GM12878 (cell line): Measurements from ENCODE around the gene RAB24. TPM values are rescaled to one million over a fixed set of nuclear protein-coding genes. Genes with fewer than 3 reads are reported as not detected.

ENCODE experiments used
- ATAC-seq: fragments of 200-7000 bp; cut with Tn5 transposase; 3 replicates; pipeline ENCODE4 v1.9.1; 2020; ENCODE audit warnings: mild to moderate bottlenecking, moderate library complexity
- BruUV-seq: library from RNA; stranded (reverse); fragments of 400-500 nt; replicated peaks from 2 replicates; lab custom pipeline; 2021; lab: Mats Ljungman, UMichigan
- CTCF ChIA-PET: fragments of 300-600 bp; sonication (Branson Sonifier 250); formaldehyde crosslinking; extraction: SDS; loops from one replicate; lab custom pipeline; 2021; ENCODE audit warnings: inconsistent platforms; lab: Yijun Ruan, JAX
- POLR2A ChIA-PET: fragments of 350-600 bp; formaldehyde crosslinking; extraction: SDS; loops from one replicate; lab custom pipeline; 2021; ENCODE audit warnings: inconsistent platforms; lab: Charles Lee
- RAD21 ChIA-PET: fragments of 300-600 bp; sonication (Branson Sonifier 250); formaldehyde crosslinking; loops from one replicate; lab custom pipeline; 2023; ENCODE audit warnings: antibody characterized with exemption; ENCODE audit not compliant: unreplicated experiment; lab: Charles Lee
- SMC1A ChIA-PET: fragments of 300-600 bp; sonication (Branson Sonifier 250); formaldehyde crosslinking; loops from one replicate; lab custom pipeline; 2023; ENCODE audit not compliant: unreplicated experiment, uncharacterized antibody; lab: Charles Lee
- DNase-seq: peaks from one replicate; pipeline ENCODE4 v3.0.0-alpha.2; 2011; ENCODE audit warnings: low read depth, low spot score
- FAIRE-seq: peaks from 3 replicates; lab custom pipeline; 2011; peaks lifted over from hg19 to GRCh38; lab: Jason Lieb, UNC
- H2AFZ ChIP-seq: 2 replicates; pipeline ENCODE4 v1.6.0; 2011; ENCODE audit warnings: low read depth, low read length, control low read depth; ENCODE audit not compliant: control insufficient read depth
- H3K27ac ChIP-seq: 2 replicates; pipeline ENCODE4 v1.5.1; 2011; ENCODE audit warnings: control low read depth; ENCODE audit not compliant: control insufficient read depth, insufficient read depth
- H3K27me3 ChIP-seq, 2 experiments: replicated peaks in 1 of 2; 2 replicates each; pipeline versions ENCODE4 v1.6.0 to v1.6.1; 2011; ENCODE audit warnings: low read length in 1 of 2; ENCODE audit not compliant: control insufficient read depth in 2 of 2, insufficient read depth in 2 of 2
- H3K36me3 ChIP-seq, 2 experiments: 2 replicates each; pipeline ENCODE4 v1.5.1; 2011; ENCODE audit warnings: low read length in 1 of 2; ENCODE audit not compliant: control insufficient read depth in 2 of 2, insufficient read depth in 2 of 2
- H3K4me1 ChIP-seq: 2 replicates; pipeline ENCODE4 v1.6.1; 2011; ENCODE audit warnings: mild to moderate bottlenecking, low read length, moderate library complexity, mixed read lengths; ENCODE audit not compliant: control insufficient read depth, insufficient read depth
- H3K4me2 ChIP-seq: 2 replicates; pipeline ENCODE4 v1.6.0; 2011; ENCODE audit warnings: control low read depth; ENCODE audit not compliant: control insufficient read depth, insufficient read depth
- H3K4me3 ChIP-seq: fragments of 200-600 bp; sonication (generic); 2 replicates; pipeline ENCODE4 v1.5.1; 2016
- H3K79me2 ChIP-seq: 2 replicates; pipeline ENCODE4 v1.6.0; 2011; ENCODE audit warnings: low read length; ENCODE audit not compliant: control insufficient read depth, insufficient read depth
- H3K9ac ChIP-seq: 2 replicates; pipeline ENCODE4 v1.8.0; 2011; ENCODE audit warnings: low read length, control low read depth, mixed read lengths; ENCODE audit not compliant: control insufficient read depth, insufficient read depth
- H3K9me3 ChIP-seq: replicated peaks from 3 replicates; pipeline ENCODE4 v1.5.1; 2011; ENCODE audit warnings: mild to moderate bottlenecking, low read length; ENCODE audit not compliant: control insufficient read depth, insufficient read depth
- H4K20me1 ChIP-seq: 2 replicates; pipeline ENCODE4 v1.6.0; 2011; ENCODE audit not compliant: control insufficient read depth, insufficient read depth
- BACH1 ChIP-seq: fragments of 450-650 bp; IDR thresholded peaks from 2 replicates; pipeline ENCODE4 v1.6.1; 2017; ENCODE audit warnings: mild to moderate bottlenecking, borderline replicate concordance
- CHD4 ChIP-seq: fragments of 200-600 bp; sonication (generic); IDR thresholded peaks from 2 replicates; pipeline ENCODE4 v1.6.1; 2016; ENCODE audit warnings: mild to moderate bottlenecking
- DPF2 ChIP-seq: fragments of 450-650 bp; IDR thresholded peaks from 2 replicates; pipeline ENCODE4 v1.6.1; 2017; ENCODE audit warnings: mild to moderate bottlenecking
- EP300 ChIP-seq, 2 experiments: fragments of 150-350 bp in 1 of 2; IDR thresholded peaks; 2 replicates each; pipeline ENCODE4 v1.6.1; 2011 to 2012; ENCODE audit warnings: low read depth in 2 of 2, low read length in 2 of 2, borderline replicate concordance in 1 of 2, improper control_type of control experiment in 1 of 2, inconsistent platforms in 1 of 2; ENCODE audit not compliant: control insufficient read depth in 1 of 2
- HCFC1 ChIP-seq: fragments of 150-350 bp; IDR thresholded peaks from 2 replicates; pipeline ENCODE4 v1.6.1; 2014; ENCODE audit warnings: low read length
- POLR2A ChIP-seq: IDR thresholded peaks from 2 replicates; pipeline ENCODE4 v1.6.1; 2011; ENCODE audit warnings: low read depth, mild to moderate bottlenecking, low read length
- SIN3A ChIP-seq: IDR thresholded peaks from 2 replicates; pipeline ENCODE4 v1.6.1; 2012; ENCODE audit warnings: low read depth, low read length, improper control_type of control experiment
- SMAD5 ChIP-seq: IDR thresholded peaks from 2 replicates; pipeline ENCODE4 v1.6.1; 2016; ENCODE audit warnings: antibody characterized with exemption, low read depth
- TARDBP ChIP-seq: IDR thresholded peaks from 2 replicates; pipeline ENCODE4 v1.6.1; 2016; ENCODE audit warnings: borderline replicate concordance
- TCF12 ChIP-seq: IDR thresholded peaks from 2 replicates; pipeline ENCODE4 v1.6.1; 2011; ENCODE audit warnings: low read depth, mild to moderate bottlenecking, low read length
- YBX1 ChIP-seq: fragments of 450-650 bp; IDR thresholded peaks from 2 replicates; pipeline ENCODE4 v1.6.1; 2016; ENCODE audit warnings: antibody characterized with exemption
- WGBS: methylation state at CpG from one replicate; pipeline ENCODE4 v1.1.6; 2016; ENCODE audit warnings: low lambda C conversion rate; ENCODE audit not compliant: insufficient replicate concordance, insufficient coverage; ENCODE audit errors: missing lambda C conversion rate; 5-methylcytosine and 5-hydroxymethylcytosine counted together
- in situ Hi-C: fragments of 300-500 bp; cut with MboI; formaldehyde crosslinking; loops from 9 replicates; pipeline ENCODE4 v1.14.3; 2018; ENCODE audit warnings: mixed read lengths
- intact Hi-C: fragments of 100-400 bp; cut with micrococcal nuclease; formaldehyde crosslinking; loops from one replicate; pipeline ENCODE4 v1.14.2; 2022; ENCODE audit not compliant: unreplicated experiment
- polyA plus RNA-seq, 11 experiments: library from polyadenylated mRNA; depleted of rRNA in 4 of 11; unstranded in 6 of 11; stranded (reverse) in 5 of 11; fragments of >200 nt; fragmentation: Nextera tagmentation in 4 of 11; fragmentation: Illumina TruSeq in 1 of 11; extraction: Ambion mirVana in 4 of 11; extraction: Trizol in 1 of 11; gene quantifications; 1 replicate in 1 of 11; 2 replicates in 10 of 11; pipeline versions ENCODE4 v1.2.1 to v1.2.3, GENCODE V29; 2011 to 2016; ENCODE audit warnings: inconsistent platforms in 2 of 11, missing spikeins in 2 of 11, low read depth in 1 of 11
- total RNA-seq, 4 experiments: library from RNA; depleted of rRNA in 3 of 4; stranded (reverse); fragments of >200 nt in 3 of 4; fragmentation: Illumina TruSeq in 1 of 4; extraction: Trizol in 1 of 4; gene quantifications; 2 replicates each; pipeline versions ENCODE4 v1.2.1 to v1.2.3, GENCODE V29; 2013 to 2021
- TF ChIP-seq, protein P1 (sequence below): IDR thresholded peaks from 2 replicates; pipeline ENCODE4 v1.6.1; 2012; ENCODE audit warnings: low read depth, low read length, improper control_type of control experiment
- TF ChIP-seq, protein P2 (sequence below): IDR thresholded peaks from 2 replicates; pipeline ENCODE4 v1.6.1; 2012; ENCODE audit warnings: mild to moderate bottlenecking, low read depth, low read length
- TF ChIP-seq, protein P3 (sequence below), 3 experiments: IDR thresholded peaks in 2 of 3; conservative IDR thresholded peaks in 1 of 3; 2 replicates each; pipeline ENCODE4 v1.5.1; 2011; ENCODE audit warnings: low read depth in 3 of 3, low read length in 3 of 3, mild to moderate bottlenecking in 3 of 3, control low read depth in 2 of 3, moderate library complexity in 2 of 3, inconsistent platforms in 1 of 3, mixed read lengths in 1 of 3; ENCODE audit not compliant: control insufficient read depth in 2 of 3, insufficient read depth in 1 of 3; ENCODE audit errors: extremely low read depth in 1 of 3

The RAB24 gene
- total and polyA plus RNA-seq, 10 of the 15 experiments (the other 5 are each of a cell fraction or from before 2014, with no cell fraction given): 8.0 to 44.4 (median 24.4) TPM

DNA sequence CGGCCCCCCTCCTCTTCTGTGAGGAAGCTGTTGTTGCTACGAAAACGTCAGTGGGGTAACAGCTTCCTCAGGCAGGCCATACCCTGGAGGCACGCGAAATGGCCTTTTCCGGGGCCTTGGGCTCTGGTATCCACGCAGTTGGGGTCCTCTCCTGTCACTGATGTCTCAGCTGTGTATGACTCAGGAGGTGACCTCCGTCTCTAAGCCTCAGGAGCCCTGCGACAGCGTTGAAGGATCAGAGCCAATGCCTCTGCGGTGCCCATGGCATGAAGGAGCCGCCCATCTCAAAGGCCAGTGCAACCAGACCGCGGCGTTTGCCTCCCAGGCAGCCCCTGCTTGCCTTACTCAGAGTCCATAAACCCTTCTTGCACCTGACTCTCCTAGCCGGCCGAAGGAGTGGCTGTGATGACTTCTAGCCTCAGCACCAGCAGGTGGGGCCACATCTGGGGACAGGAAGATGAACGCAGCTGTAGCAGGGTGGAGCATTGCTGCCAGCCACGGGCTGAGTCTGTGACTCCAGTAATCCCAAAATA is 9.2 kb upstream of the RAB24 start:
- Histone ChIP-seq H2AFZ (peak overlapping the region; percentile 66; the same call in 1 of the 2 replicates), H3K9me3 (no peaks in the 10 kb centered on the region), H3K27ac (peak overlapping the region; percentile 92), H3K4me3 (peak overlapping the region; percentile 93), H3K9ac (peak overlapping the region; percentile 89), H4K20me1 (no peaks in the 10 kb centered on the region), H3K4me2 (peak overlapping the region; percentile 96), H3K27me3 (no peaks in the 10 kb centered on the region), H3K79me2 (peaks cover 4% of the 10 kb centered on the region), H3K36me3 (peaks cover 0 to 2% of the 10 kb centered on the region in 2 experiments; a peak in 3 of 4 replicates), H3K4me1 (peaks cover 17% of the 10 kb centered on the region)
- WGBS: under 1% methylated on average over 19 of the region's 19 CpGs
- SMC1A ChIA-PET: interaction anchor here (1.1 to 4.9 kb wide), 4 partner anchors 39 to 77 kb away, joined by 3 to 26 read pairs (median 4); no protein-coding TSS in a partner anchor
- DNase-seq (no peak), ATAC-seq (peak; percentile 52), FAIRE-seq (no peak)
- CTCF ChIA-PET: interaction anchor here (0.7 to 3.5 kb wide), 21 partner anchors 11 to 241 kb away, joined by 3 to 13 read pairs (median 5); no protein-coding TSS in a partner anchor
- in situ Hi-C loops (no loop called here), intact Hi-C loops (loop anchor here (5.0 kb wide), 2 partner anchors 50 to 190 kb away; no protein-coding TSS in a partner anchor)
- TF ChIP-seq BACH1 (0 out of 2 replicates have a peak, but pooled peaks have one; percentile 5), SMAD5 (peak; percentile 47), TARDBP (0 out of 2 replicates have a peak, but pooled peaks have one; percentile 32), YBX1 (no peak), EP300 (IDR thresholded peaks at IDR 0.05; ENCODE audit: borderline replicate concordance in 1 of 2, control insufficient read depth in 1 of 2, low read depth in 2 of 2, low read length in 2 of 2) (no peak), TCF12 (peak; percentile 78), HCFC1 (no peak), DPF2 (no peak), POLR2A (peak; percentile 70; the same call in 1 of the 2 replicates), CHD4 (no peak), SIN3A (peak; percentile 6; the same call in 1 of the 2 replicates)
- TF ChIP-seq, protein P1, sequence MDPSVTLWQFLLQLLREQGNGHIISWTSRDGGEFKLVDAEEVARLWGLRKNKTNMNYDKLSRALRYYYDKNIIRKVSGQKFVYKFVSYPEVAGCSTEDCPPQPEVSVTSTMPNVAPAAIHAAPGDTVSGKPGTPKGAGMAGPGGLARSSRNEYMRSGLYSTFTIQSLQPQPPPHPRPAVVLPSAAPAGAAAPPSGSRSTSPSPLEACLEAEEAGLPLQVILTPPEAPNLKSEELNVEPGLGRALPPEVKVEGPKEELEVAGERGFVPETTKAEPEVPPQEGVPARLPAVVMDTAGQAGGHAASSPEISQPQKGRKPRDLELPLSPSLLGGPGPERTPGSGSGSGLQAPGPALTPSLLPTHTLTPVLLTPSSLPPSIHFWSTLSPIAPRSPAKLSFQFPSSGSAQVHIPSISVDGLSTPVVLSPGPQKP: no peak
- TF ChIP-seq, protein P2, sequence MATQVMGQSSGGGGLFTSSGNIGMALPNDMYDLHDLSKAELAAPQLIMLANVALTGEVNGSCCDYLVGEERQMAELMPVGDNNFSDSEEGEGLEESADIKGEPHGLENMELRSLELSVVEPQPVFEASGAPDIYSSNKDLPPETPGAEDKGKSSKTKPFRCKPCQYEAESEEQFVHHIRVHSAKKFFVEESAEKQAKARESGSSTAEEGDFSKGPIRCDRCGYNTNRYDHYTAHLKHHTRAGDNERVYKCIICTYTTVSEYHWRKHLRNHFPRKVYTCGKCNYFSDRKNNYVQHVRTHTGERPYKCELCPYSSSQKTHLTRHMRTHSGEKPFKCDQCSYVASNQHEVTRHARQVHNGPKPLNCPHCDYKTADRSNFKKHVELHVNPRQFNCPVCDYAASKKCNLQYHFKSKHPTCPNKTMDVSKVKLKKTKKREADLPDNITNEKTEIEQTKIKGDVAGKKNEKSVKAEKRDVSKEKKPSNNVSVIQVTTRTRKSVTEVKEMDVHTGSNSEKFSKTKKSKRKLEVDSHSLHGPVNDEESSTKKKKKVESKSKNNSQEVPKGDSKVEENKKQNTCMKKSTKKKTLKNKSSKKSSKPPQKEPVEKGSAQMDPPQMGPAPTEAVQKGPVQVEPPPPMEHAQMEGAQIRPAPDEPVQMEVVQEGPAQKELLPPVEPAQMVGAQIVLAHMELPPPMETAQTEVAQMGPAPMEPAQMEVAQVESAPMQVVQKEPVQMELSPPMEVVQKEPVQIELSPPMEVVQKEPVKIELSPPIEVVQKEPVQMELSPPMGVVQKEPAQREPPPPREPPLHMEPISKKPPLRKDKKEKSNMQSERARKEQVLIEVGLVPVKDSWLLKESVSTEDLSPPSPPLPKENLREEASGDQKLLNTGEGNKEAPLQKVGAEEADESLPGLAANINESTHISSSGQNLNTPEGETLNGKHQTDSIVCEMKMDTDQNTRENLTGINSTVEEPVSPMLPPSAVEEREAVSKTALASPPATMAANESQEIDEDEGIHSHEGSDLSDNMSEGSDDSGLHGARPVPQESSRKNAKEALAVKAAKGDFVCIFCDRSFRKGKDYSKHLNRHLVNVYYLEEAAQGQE: no peak
- TF ChIP-seq, protein P3, sequence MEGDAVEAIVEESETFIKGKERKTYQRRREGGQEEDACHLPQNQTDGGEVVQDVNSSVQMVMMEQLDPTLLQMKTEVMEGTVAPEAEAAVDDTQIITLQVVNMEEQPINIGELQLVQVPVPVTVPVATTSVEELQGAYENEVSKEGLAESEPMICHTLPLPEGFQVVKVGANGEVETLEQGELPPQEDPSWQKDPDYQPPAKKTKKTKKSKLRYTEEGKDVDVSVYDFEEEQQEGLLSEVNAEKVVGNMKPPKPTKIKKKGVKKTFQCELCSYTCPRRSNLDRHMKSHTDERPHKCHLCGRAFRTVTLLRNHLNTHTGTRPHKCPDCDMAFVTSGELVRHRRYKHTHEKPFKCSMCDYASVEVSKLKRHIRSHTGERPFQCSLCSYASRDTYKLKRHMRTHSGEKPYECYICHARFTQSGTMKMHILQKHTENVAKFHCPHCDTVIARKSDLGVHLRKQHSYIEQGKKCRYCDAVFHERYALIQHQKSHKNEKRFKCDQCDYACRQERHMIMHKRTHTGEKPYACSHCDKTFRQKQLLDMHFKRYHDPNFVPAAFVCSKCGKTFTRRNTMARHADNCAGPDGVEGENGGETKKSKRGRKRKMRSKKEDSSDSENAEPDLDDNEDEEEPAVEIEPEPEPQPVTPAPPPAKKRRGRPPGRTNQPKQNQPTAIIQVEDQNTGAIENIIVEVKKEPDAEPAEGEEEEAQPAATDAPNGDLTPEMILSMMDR (IDR thresholded peaks at IDR 0.05 in 2 of 3, conservative IDR thresholded peaks at IDR 0.05 in 1 of 3; ENCODE audit: control insufficient read depth in 2 of 3, extremely low read depth in 1 of 3, insufficient read depth in 1 of 3, low read depth in 3 of 3, low read length in 3 of 3): peak; percentile 16 to 41 (median 23); a peak in 4 of 6 replicates
- TSS peak; percentile 85 for BruUV-seq
- RAD21 ChIA-PET: interaction anchor here (0.9 to 2.3 kb wide), 12 partner anchors 11 to 666 kb away, joined by 3 to 12 read pairs (median 3); partner anchors contain the start of genes LMAN2 and TSPAN17
- POLR2A ChIA-PET: interaction anchor here (0.6 to 2.3 kb wide), 10 partner anchors 9 to 280 kb away, joined by 3 to 7 read pairs (median 4); partner anchors contain the start of genes DOK3, PRELID1, RAB24 and RGS14
